A172 (cell line): ENCODE data around the gene SPRYD3. TPM values are rescaled to one million over a fixed set of nuclear protein-coding genes. Genes with fewer than 3 reads are reported as not detected.
"Not testable (repeated sequence)": the region's sequence is repeated elsewhere in the genome, so short reads cannot be mapped to it uniquely, and the experiment has no call there.

ENCODE experiments used
- DNase-seq: peaks from one replicate; pipeline ENCODE4 v3.0.0-alpha.2; 2015; ENCODE audit warnings: low spot score
- total RNA-seq: library from RNA; depleted of rRNA; stranded (reverse); fragments of >200 nt; shearing (Covaris generic); gene quantifications from 2 replicates; pipeline ENCODE4 v1.2.3, GENCODE V29; 2014

SPRYD3 gene
- total RNA-seq, 1 experiment from 2014 or later = 15.2 TPM

GRCh38 chr12:53051881-53052412, 27.2 kb downstream of the SPRYD3 start:
- DNase-seq = no peak

GRCh38 chr12:53051058-53051880, 27.9 kb downstream of the SPRYD3 start:
- DNase-seq = no peak

GRCh38 chr12:53050426-53051057, 28.6 kb downstream of the SPRYD3 start:
- no peak for DNase-seq

- peak; percentile 74 for DNase-seq
These were observed 29.4 kb downstream of the SPRYD3 start, which contains the start of gene TNS2 for GRCh38 chr12:53049571-53050318. TSS of gene TNS2 (plus strand) at chr12:53050065. CDS start at chr12:53050186, 121 bp downstream.

- DNase-seq = no peak
These were observed 30.3 kb downstream of the SPRYD3 start for GRCh38 chr12:53048780-53049401.

- DNase-seq = peak; percentile 46
These were observed 31.0 kb downstream of the SPRYD3 start for GRCh38 chr12:53048033-53048779.

GRCh38 chr12:53047221-53048032, 31.8 kb downstream of the SPRYD3 start:
- DNase-seq = peak; percentile 40

GRCh38 chr12:53046655-53047220, 32.5 kb downstream of the SPRYD3 start:
- peak; percentile 46 for DNase-seq

- DNase-seq = no peak
These were observed 33.5 kb downstream of the SPRYD3 start for GRCh38 chr12:53045696-53046045.

- DNase-seq = no peak
These were observed 34.1 kb downstream of the SPRYD3 start for GRCh38 chr12:53044896-53045695.

GRCh38 chr12:53044052-53044581, 35.1 kb downstream of the SPRYD3 start:
- DNase-seq = no peak

GRCh38 chr12:53042607-53043454, 36.4 kb downstream of the SPRYD3 start:
- no peak for DNase-seq

GRCh38 chr12:53039851-53040250, 39.3 kb downstream of the SPRYD3 start:
- no peak for DNase-seq

- no peak for DNase-seq
These were observed 42.4 kb downstream of the SPRYD3 start for GRCh38 chr12:53036802-53037201.

- DNase-seq = no peak
These were observed 44.7 kb downstream of the SPRYD3 start for GRCh38 chr12:53034459-53034858.

- DNase-seq = not testable (repeated sequence)
These were observed 45.4 kb downstream of the SPRYD3 start for GRCh38 chr12:53033832-53034231.

- no peak for DNase-seq
These were observed 47.6 kb downstream of the SPRYD3 start for GRCh38 chr12:53031616-53032015.

GRCh38 chr12:53027014-53027413, 52.2 kb downstream of the SPRYD3 start:
- not testable (repeated sequence) for DNase-seq
